GM19035 (cell line): ENCODE results near the gene ADORA3.
"Not testable (repeated sequence)": the region's sequence is repeated elsewhere in the genome, so short reads cannot be mapped to it uniquely, and the experiment has no call there.

Experiments
- ATAC-seq: cut with Tn5 transposase; IDR thresholded peaks from one replicate; pipeline ENCODE4 v1.9.1; 2021; ENCODE audit not compliant: unreplicated experiment

ADORA3 gene

GRCh38 chr1:111503585-111504060 is at the start of gene ADORA3, which contains the start of gene TMIGD3:
Gene ADORA3 (minus strand): TSS chr1:111503633. CDS start chr1:111503354, 279 bp downstream.
Gene TMIGD3 (minus strand): TSS chr1:111503633. CDS start chr1:111503354, 279 bp downstream.
- ATAC-seq = no peak

- no peak for ATAC-seq
Observed at GRCh38 chr1:111553196-111553595, 49.8 kb upstream of the ADORA3 start.

GRCh38 chr1:111552587-111552986 is 49.2 kb upstream of the ADORA3 start:
- ATAC-seq = no peak

- ATAC-seq = no peak
Observed at GRCh38 chr1:111551623-111552411, 48.4 kb upstream of the ADORA3 start.

- not testable (repeated sequence) for ATAC-seq
Observed at GRCh38 chr1:111547786-111548185, 44.4 kb upstream of the ADORA3 start.

GRCh38 chr1:111542187-111542586 is 38.8 kb upstream of the ADORA3 start:
- ATAC-seq = no peak

- no peak for ATAC-seq
Observed at GRCh38 chr1:111541721-111542120, 38.3 kb upstream of the ADORA3 start.

- ATAC-seq = no peak
Observed at GRCh38 chr1:111540928-111541327, 37.5 kb upstream of the ADORA3 start.

GRCh38 chr1:111538343-111539025 is 35.1 kb upstream of the ADORA3 start:
- no peak for ATAC-seq

- ATAC-seq = no peak
Observed at GRCh38 chr1:111535256-111536191, 32.1 kb upstream of the ADORA3 start.

GRCh38 chr1:111520053-111520452 is 16.6 kb upstream of the ADORA3 start:
- ATAC-seq = no peak

- no peak for ATAC-seq
Observed at GRCh38 chr1:111517469-111518225, 14.2 kb upstream of the ADORA3 start.

- ATAC-seq = no peak
Observed at GRCh38 chr1:111516005-111516535, 12.6 kb upstream of the ADORA3 start.

- no peak for ATAC-seq
Observed at GRCh38 chr1:111515291-111516004, 12.0 kb upstream of the ADORA3 start.

GRCh38 chr1:111513410-111514020 is 10.1 kb upstream of the ADORA3 start:
- ATAC-seq = no peak

- no peak for ATAC-seq
Observed at GRCh38 chr1:111512931-111513330, 9.5 kb upstream of the ADORA3 start.

- no peak for ATAC-seq
Observed at GRCh38 chr1:111512132-111512889, 8.9 kb upstream of the ADORA3 start.

GRCh38 chr1:111511370-111511769 is 7.9 kb upstream of the ADORA3 start:
- ATAC-seq = no peak
